Measurements from ENCODE around the gene SLC10A2.

DNA sequence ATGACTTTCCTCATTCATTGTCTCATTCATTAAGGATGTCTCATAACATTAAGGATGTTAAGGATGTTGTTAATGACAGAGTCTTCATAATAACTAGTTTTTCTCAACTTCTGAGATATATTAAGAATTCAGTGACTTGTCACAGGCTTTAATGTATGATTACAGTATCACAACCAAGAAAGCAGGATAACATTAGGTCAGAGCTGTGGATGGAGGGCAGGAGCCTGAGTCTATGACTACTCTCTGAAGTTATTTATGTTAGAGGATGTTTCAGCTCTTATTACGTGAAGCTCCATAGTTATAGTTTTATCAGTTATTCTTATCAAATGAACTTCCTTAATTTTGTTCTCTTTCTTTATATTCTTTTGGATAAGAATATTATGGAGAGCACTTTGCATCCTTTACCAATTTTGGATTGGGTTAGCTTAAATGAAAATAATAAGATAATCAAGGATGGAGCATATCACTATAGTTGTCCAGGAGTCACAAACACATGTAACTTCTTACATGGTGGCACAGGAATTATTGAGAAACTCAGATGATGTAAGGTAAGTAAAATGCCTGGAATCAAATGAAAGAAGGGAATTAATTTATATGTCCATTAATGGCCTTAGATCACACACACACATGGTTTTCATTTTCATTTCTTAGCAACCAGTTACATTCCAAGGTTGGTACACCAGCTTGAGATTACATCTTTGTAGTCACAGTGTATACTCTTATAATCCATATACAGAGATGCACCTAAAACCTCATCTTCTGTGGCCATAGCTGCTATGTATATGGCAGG, 57.0 kb downstream of the SLC10A2 start:
- TF ChIP-seq POLR2A (IDR thresholded peaks at IDR 0.05), result no peak
- TF ChIP-seq, protein P1, sequence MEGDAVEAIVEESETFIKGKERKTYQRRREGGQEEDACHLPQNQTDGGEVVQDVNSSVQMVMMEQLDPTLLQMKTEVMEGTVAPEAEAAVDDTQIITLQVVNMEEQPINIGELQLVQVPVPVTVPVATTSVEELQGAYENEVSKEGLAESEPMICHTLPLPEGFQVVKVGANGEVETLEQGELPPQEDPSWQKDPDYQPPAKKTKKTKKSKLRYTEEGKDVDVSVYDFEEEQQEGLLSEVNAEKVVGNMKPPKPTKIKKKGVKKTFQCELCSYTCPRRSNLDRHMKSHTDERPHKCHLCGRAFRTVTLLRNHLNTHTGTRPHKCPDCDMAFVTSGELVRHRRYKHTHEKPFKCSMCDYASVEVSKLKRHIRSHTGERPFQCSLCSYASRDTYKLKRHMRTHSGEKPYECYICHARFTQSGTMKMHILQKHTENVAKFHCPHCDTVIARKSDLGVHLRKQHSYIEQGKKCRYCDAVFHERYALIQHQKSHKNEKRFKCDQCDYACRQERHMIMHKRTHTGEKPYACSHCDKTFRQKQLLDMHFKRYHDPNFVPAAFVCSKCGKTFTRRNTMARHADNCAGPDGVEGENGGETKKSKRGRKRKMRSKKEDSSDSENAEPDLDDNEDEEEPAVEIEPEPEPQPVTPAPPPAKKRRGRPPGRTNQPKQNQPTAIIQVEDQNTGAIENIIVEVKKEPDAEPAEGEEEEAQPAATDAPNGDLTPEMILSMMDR (IDR thresholded peaks at IDR 0.05), result no peak

All from body of pancreas (tissue), 4 donors.